Right lobe of liver (tissue), 6 donors: ENCODE results near the gene CASP1. TPM values are rescaled to one million over a fixed set of nuclear protein-coding genes. Genes with fewer than 3 reads are reported as not detected.

ENCODE experiments used
- ATAC-seq, 4 donors: fragments of 200-7000 bp; cut with Tn5 transposase; one replicate each; pipeline ENCODE4 v1.9.1; 2020; ENCODE audit warnings: mild to moderate bottlenecking in 4 of 4, moderate library complexity in 4 of 4
- DNase-seq, 3 donors: peaks; one replicate each; pipeline ENCODE4 v3.0.0-alpha.2; 2020
- H3K27ac ChIP-seq, 3 donors: fragments of 200-600 bp; one replicate each; pipeline ENCODE4 v1.8.0; 2022
- H3K27me3 ChIP-seq, 2 donors: fragments of 200-600 bp; one replicate each; pipeline ENCODE4 v1.8.0; 2022
- H3K36me3 ChIP-seq, 4 donors: fragments of 200-600 bp; sonication (generic) in 1 of 4; one replicate each; pipeline versions ENCODE4 v1.5.1 to v1.8.0; 2017 to 2022; ENCODE audit warnings: control low read depth in 1 of 4
- H3K4me1 ChIP-seq, 4 donors: fragments of 200-600 bp; sonication (generic) in 1 of 4; one replicate each; pipeline versions ENCODE4 v1.5.1 to v1.8.0; 2017 to 2022; ENCODE audit warnings: control low read depth in 1 of 4
- H3K4me3 ChIP-seq, 3 donors: fragments of 200-600 bp; one replicate each; pipeline ENCODE4 v1.8.0; 2022
- H3K9me3 ChIP-seq, 4 donors: fragments of 200-600 bp; sonication (generic) in 1 of 4; one replicate each; pipeline versions ENCODE4 v1.5.1 to v1.8.0; 2017 to 2022; ENCODE audit warnings: control low read depth in 1 of 4
- CTCF ChIP-seq, 4 donors: fragments of 200-600 bp in 3 of 4; fragments of 450-650 bp in 1 of 4; IDR thresholded peaks; one replicate each; pipeline versions ENCODE4 v1.5.1 to v1.8.0; 2016 to 2022; ENCODE audit warnings: antibody characterized with exemption in 4 of 4, mild to moderate bottlenecking in 2 of 4
- POLR2A ChIP-seq: fragments of 450-650 bp; IDR thresholded peaks from one replicate; pipeline ENCODE4 v1.6.1; 2017; ENCODE audit warnings: antibody characterized with exemption, mild to moderate bottlenecking
- WGBS: methylation state at CpG from one replicate; pipeline ENCODE4 v1.1.6; 2018; ENCODE audit warnings: low coverage, low lambda C conversion rate; ENCODE audit not compliant: insufficient coverage; ENCODE audit errors: missing lambda C conversion rate; 5-methylcytosine and 5-hydroxymethylcytosine counted together
- intact Hi-C, 2 donors: fragments of 100-400 bp; cut with DNase I; formaldehyde crosslinking; loops; one replicate each; pipeline versions ENCODE4 v1.11.2 to v1.14.1; 2022
- total RNA-seq, 6 experiments: library from RNA; depleted of rRNA in 2 of 6; stranded (reverse); fragments of >200 nt in 2 of 6; fragmentation: NEBNext Ultra II Directional in 3 of 6; extraction: Animal tissue kit (Norgen Biotek cat#: 25700) in 3 of 6; gene quantifications; one replicate each; pipeline versions ENCODE4 v1.1.0 to v1.2.4, GENCODE V29; 2016 to 2023
- donor health status: DM: no; HTN: yes; CAD: no.
- donor health status: DM: no; HTN: no; CAD: no.
- donor health status: DM: no; HTN: no; CAD: no.
- donor health status: DM: no; HTN: yes; CAD: no.
- donor health status: DM: no; HTN: yes; CAD: no.

Gene CASP1
- total RNA-seq, 6 experiments from 2014 or later, result 3.7 to 19.2 (median 6.5) TPM

- Histone ChIP-seq H3K27me3 (no peaks in the 10 kb centered on the region), H3K36me3 (no peaks in the 10 kb centered on the region), H3K4me3 (no peak overlapping the region), H3K4me1 (peaks cover 0 to 4% (median 0%) of the 10 kb centered on the region in 4 donors), H3K27ac (no peak overlapping the region), H3K9me3 (no peaks in the 10 kb centered on the region)
- ATAC-seq (peak in 1 of 4 donors; percentile 27), DNase-seq (no peak)
- WGBS, result 67% methylated on average over 1 of the region's 5 CpGs
- no peak for TF ChIP-seq CTCF (IDR thresholded peaks at IDR 0.05)
- intact Hi-C loops, result no loop called here
Observed at GRCh38 chr11:105000167-105000566, 34.8 kb downstream of the CASP1 start.

GRCh38 chr11:104999721-105000120 is 35.2 kb downstream of the CASP1 start:
- intact Hi-C loops, result no loop called here
- Histone ChIP-seq H3K27ac (no peak overlapping the region), H3K4me3 (no peak overlapping the region), H3K9me3 (no peaks in the 10 kb centered on the region), H3K4me1 (peaks cover 0 to 4% (median 0%) of the 10 kb centered on the region in 4 donors), H3K27me3 (no peaks in the 10 kb centered on the region), H3K36me3 (no peaks in the 10 kb centered on the region)
- ATAC-seq, result peak in 1 of 4 donors; percentile 35
- 47% methylated on average over 1 of the region's 1 CpG for WGBS
- no peak for DNase-seq
- TF ChIP-seq POLR2A (no peak), CTCF (IDR thresholded peaks at IDR 0.05) (no peak)

- WGBS, result 58% methylated on average over 6 of the region's 6 CpGs
- DNase-seq, result no peak
- ATAC-seq, result peak in 1 of 4 donors; percentile 25
Observed at GRCh38 chr11:104997288-104997687, 37.7 kb downstream of the CASP1 start.

DNA sequence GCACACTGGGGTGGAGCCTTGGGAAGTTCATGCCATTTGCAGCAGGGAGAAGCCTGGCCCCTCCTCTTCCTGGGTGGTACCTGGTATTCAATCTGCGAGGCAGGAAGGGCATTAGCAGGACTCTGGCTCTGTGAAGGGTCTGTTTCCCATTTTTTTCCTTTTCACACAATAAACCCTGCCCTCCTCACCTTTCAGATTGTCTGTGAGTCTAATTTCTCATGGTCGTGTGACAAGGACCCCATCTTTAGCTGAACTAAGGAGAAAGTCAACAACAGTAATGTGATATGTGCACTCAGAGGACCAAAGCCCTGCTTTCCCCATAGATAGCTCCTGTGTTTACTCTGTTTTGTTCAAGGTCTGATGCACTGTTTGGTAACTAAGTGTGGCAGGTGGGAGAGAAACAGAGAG is 39.9 kb downstream of the CASP1 start:
- 15% methylated on average over 2 of the region's 2 CpGs for WGBS
- DNase-seq (no peak), ATAC-seq (no peak)
- Histone ChIP-seq H3K4me1 (no peaks in the 10 kb centered on the region), H3K36me3 (no peaks in the 10 kb centered on the region), H3K27ac (no peak overlapping the region), H3K4me3 (no peak overlapping the region), H3K27me3 (no peaks in the 10 kb centered on the region), H3K9me3 (no peaks in the 10 kb centered on the region)
- TF ChIP-seq POLR2A, result no peak
- no peak for TF ChIP-seq CTCF (IDR thresholded peaks at IDR 0.05)
- intact Hi-C loops, result no loop called here

More at GRCh38 chr11:104997288-104997687, 37.7 kb downstream of the CASP1 start:
- Histone ChIP-seq H3K27me3 (no peaks in the 10 kb centered on the region), H3K4me3 (no peak overlapping the region), H3K4me1 (no peaks in the 10 kb centered on the region), H3K27ac (no peak overlapping the region), H3K9me3 (no peaks in the 10 kb centered on the region), H3K36me3 (no peaks in the 10 kb centered on the region)
- intact Hi-C loops, result no loop called here
- TF ChIP-seq POLR2A, result no peak
- TF ChIP-seq CTCF (IDR thresholded peaks at IDR 0.05), result peak in 3 of 4 donors; percentile 7 to 18 (median 10)

GRCh38 chr11:104992781-104993180 is 42.2 kb downstream of the CASP1 start:
- DNase-seq (no peak), ATAC-seq (no peak)
- Histone ChIP-seq H3K36me3 (no peaks in the 10 kb centered on the region), H3K27ac (no peak overlapping the region), H3K4me3 (no peak overlapping the region), H3K9me3 (no peaks in the 10 kb centered on the region), H3K27me3 (no peaks in the 10 kb centered on the region), H3K4me1 (no peaks in the 10 kb centered on the region)
- intact Hi-C loops, result no loop called here
- TF ChIP-seq CTCF (IDR thresholded peaks at IDR 0.05), result no peak
- TF ChIP-seq POLR2A, result no peak
- 21% methylated on average over 1 of the region's 1 CpG for WGBS
